Measurements from ENCODE around the gene RHOV.

- TF ChIP-seq EZH2 (IDR thresholded peaks at IDR 0.05) (no peak), POLR2AphosphoS5 (IDR thresholded peaks at IDR 0.05; ENCODE audit: borderline replicate concordance, low read depth, low read length) (no peak; the same call in 1 of the 2 replicates), FOXP2 (optimal IDR thresholded peaks at IDR 0.05; ENCODE audit: control extremely low read depth, extremely low read length, insufficient read depth) (no peak)
Observed at GRCh38 chr15:40906091-40906990, 32.3 kb upstream of the RHOV start.

Data from SK-N-MC (cell line).